GM13976 (cell line): ENCODE results near the gene SLC36A4.

ENCODE experiments used
- DNase-seq: peaks from one replicate; pipeline ENCODE4 v3.0.0; 2012; ENCODE audit warnings: low spot score
- in situ Hi-C: fragments of 300-500 bp; cut with MboI; formaldehyde crosslinking; loops from one replicate; pipeline ENCODE4 v1.12.0; 2022; ENCODE audit warnings: low sequenced_read_pairs, mixed read lengths, inconsistent platforms; ENCODE audit not compliant: unreplicated experiment
- TF ChIP-seq, protein P1 (sequence below): IDR thresholded peaks from 2 replicates; pipeline ENCODE4 v1.5.1; 2012; ENCODE audit warnings: borderline replicate concordance, mild to moderate bottlenecking; ENCODE audit not compliant: insufficient read depth; ENCODE audit errors: extremely low read depth, missing control alignments, control extremely low read depth

SLC36A4 gene

DNA sequence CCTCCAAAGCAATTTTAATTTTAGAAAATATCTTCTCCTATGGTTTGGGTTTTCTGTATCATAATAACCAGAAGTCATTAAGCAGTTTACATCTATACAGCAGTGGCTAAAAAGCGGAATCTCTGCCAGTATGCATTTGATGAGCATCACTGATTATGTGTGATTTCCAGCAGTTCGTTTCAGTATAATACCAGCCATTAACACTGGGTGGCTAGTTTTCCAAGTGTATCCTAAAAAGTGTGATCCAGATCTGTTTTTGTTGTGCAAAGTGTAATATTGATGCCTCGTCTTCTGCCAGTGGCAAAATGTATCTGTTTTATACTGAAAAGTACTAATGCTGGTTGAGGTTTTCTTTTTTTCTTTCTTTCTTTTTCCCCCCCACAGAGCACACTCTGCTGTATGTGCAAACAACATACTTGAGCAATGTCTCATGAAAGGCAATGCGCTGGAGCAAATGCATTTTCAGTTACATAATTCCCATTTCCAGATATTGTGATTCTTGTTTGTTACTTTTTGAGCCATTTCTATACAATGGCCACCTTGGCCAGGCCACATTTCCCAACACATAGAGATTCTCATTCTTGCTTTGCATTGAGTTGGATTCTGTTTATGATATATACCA is 64.2 kb downstream of the SLC36A4 start:
- no peak for DNase-seq
- TF ChIP-seq, protein P1, sequence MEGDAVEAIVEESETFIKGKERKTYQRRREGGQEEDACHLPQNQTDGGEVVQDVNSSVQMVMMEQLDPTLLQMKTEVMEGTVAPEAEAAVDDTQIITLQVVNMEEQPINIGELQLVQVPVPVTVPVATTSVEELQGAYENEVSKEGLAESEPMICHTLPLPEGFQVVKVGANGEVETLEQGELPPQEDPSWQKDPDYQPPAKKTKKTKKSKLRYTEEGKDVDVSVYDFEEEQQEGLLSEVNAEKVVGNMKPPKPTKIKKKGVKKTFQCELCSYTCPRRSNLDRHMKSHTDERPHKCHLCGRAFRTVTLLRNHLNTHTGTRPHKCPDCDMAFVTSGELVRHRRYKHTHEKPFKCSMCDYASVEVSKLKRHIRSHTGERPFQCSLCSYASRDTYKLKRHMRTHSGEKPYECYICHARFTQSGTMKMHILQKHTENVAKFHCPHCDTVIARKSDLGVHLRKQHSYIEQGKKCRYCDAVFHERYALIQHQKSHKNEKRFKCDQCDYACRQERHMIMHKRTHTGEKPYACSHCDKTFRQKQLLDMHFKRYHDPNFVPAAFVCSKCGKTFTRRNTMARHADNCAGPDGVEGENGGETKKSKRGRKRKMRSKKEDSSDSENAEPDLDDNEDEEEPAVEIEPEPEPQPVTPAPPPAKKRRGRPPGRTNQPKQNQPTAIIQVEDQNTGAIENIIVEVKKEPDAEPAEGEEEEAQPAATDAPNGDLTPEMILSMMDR, result no peak
- in situ Hi-C loops, result no loop called here

DNA sequence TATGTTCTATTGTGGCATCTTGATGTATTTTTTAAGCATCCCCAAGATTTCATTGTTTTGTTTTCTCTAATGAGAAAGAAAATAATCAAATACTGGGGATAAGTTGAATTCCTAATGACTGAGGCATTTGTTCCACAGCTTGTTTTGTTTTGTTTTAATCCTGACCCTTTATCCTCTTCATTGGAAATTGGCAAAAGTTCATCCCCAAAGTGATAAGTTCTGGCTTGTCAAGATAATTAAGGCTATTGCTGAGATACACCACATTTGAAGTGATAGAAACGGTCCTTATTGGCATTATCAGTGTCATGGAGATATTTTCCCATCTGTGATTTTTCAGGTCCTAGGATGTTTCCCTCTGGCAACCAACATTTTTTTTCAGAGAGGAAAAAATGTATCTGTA is 65.0 kb downstream of the SLC36A4 start:
- in situ Hi-C loops, result no loop called here
- DNase-seq, result no peak
- TF ChIP-seq, protein P1, result no peak

DNA sequence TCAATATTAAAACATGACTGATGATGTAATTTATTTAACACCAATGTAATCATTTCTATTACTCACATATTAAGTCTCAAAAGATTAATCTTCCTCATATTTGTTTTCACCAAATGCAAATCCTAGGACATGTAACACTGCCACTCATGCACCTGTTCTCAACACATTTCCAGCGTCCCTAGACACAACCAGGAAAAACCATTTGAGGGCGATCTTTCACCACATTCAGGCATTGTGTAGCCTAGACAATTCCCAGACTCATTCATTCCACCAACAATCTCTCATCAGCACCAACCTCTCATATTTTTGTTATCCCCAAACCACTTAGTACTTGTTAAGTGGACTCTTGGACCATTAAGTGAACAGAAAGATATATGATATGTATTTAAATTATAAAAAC is 66.1 kb downstream of the SLC36A4 start:
- in situ Hi-C loops, result no loop called here
- TF ChIP-seq, protein P1, result no peak
- no peak for DNase-seq

DNA sequence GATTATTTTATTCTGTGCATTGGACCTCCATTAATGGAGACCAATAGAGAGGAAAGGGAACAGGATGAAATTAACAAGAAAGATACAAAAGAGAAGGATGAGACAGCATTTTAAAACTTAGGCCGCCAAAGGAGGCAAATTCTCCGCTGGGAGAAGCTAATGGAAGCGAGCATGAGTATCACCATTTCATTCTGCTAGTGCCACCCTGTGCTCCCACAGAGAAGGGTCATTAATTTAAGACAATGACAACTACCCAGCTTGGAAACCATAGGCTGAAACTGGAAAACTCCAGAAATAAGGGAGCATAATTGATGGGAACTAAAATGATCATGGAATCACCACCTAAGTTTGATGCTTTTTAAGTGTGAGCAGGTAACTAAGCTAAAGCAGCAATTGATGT is 69.2 kb downstream of the SLC36A4 start:
- in situ Hi-C loops, result no loop called here
- no peak for DNase-seq
- TF ChIP-seq, protein P1, result no peak

DNA sequence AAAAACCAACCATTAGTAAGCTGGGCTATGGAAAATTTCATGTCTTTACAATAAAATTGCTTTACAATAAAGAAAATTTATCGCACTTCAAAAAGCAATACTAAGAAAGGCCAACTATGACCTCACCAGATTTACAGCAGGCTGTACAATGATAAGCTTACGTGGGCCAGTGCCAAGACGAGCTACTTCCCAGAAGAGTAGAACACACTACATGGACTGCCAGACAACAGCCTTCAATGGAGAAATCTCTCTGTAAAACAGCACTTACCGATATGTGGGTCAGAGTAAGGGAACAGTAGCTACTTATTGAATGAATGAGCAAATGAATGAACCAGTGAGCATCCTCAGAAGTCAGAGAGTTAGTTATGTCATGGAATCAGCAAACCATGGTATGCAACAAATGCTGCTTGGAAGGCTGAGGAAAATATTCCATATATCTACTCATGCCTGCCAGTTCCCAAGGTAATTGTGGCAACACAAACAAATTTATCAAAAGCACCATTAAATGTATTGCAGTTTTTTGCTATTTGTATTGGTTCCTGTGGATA is 74.4 kb downstream of the SLC36A4 start:
- TF ChIP-seq, protein P1, result no peak
- no peak for DNase-seq
- in situ Hi-C loops, result no loop called here

DNA sequence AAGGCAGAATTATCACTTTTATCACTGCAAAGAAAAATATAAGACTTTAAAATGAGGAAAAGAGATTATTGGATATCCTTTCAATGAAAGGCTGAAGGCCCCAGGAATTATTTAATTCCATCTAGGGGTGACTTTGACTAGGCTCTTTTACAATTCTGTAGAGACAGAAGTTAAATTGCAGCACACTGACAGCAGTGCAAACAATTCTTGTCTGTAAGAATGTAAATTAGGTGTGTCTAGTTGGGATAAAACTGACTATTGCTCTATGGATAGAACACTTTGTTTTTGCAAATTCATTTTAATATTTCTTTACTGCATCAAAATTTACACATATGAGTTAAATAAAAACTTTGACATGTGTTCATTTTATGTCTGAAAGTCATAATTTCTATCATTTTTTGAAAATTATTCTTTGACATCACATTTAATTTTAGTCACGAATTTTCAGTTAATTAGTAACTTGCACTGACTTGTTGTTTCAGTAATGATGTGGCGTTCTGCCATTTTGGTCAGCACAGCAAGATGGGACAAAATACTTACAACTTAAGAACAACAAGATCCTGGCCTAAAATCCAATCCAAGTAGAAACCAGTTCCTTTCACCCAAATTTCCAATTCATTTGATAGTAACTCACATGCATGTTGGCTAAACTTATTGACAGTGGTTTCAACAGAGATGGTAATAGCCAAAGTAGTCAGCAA is 75.1 kb downstream of the SLC36A4 start:
- in situ Hi-C loops, result no loop called here
- TF ChIP-seq, protein P1, result no peak
- DNase-seq, result no peak
